HG03378 (cell line): Measurements from ENCODE around the gene PIEZO1.

Experiments used
- ATAC-seq: cut with Tn5 transposase; IDR thresholded peaks from one replicate; pipeline ENCODE4 v1.9.1; 2021; ENCODE audit warnings: mild to moderate bottlenecking, moderate library complexity; ENCODE audit not compliant: unreplicated experiment

PIEZO1 gene

GRCh38 chr16:88754912-88755744 lies 29.9 kb downstream of the PIEZO1 start:
- no peak for ATAC-seq

- no peak for ATAC-seq
Observed at GRCh38 chr16:88754109-88754911, 30.7 kb downstream of the PIEZO1 start.

DNA sequence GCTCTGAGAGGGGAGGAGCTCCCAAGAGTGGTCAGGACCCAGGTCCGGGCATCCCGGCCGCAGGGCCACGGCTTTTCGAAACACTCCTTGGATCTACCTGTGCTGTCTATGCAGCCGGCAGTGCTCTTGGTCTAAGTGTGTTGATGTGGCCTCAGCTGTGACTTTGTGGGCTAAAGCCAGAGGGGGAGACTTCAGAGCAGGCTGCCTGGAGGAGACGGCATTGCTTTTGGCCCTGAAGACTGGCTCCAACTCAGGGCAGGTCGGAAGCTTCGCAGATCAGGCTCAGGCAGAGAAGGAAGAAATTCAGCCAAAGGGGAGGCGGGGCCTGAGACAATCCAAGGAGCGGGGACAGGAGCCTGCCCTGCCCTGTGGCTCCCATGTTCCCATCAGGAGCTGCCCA lies 31.4 kb downstream of the PIEZO1 start:
- no peak for ATAC-seq

DNA sequence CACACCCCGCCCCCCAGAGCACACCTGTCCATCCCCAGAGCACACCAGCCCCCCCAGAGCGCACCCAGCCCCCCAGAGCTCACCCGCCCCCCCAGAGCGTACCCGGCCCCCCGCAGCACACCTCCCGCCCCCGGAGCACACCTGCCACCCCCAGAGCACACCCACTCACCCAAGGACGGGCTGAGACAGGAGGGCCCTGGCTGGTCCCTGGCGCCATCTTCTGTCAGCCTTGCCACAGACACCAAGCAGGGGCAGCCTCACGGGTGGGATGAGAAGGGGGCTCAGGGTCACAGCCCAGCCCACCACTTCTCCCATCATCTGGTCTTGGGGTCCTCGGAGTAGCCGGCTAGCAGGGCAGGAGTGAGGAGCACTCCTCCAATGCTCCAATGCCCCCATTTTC lies 31.8 kb downstream of the PIEZO1 start:
- no peak for ATAC-seq

DNA sequence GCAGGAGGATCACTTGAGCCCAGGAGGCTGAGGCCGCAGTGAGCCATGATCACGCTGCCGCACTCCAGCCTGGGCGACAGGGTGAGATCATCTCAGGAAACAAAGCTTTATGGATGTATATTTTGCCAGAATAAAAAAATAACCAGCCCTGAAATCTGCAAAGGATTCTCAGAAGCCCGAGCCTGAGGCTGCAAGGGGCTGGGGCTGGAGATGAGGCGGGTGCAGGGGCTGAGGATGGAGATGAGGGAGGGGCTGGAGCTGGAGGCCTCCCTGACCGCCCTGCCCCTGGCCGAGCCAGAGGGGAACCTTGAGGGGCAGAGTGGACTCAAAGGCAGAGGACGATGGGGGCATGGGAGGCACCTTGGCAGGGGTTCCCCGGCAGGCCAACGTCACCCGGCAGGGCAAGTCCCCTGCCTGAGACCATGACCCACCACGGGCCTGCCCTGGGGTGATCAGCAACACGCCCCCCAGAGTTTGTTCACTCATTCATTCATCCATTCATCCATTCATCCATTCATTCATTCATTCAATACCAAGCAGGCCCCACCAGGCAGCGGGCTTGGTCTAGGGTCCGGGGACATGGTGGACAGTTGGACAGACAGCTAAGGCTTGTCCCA lies 32.5 kb downstream of the PIEZO1 start:
- ATAC-seq: no peak

- ATAC-seq: no peak
Observed at GRCh38 chr16:88750854-88751253, 34.2 kb downstream of the PIEZO1 start.

- no peak for ATAC-seq
Observed at GRCh38 chr16:88749358-88749757, 35.7 kb downstream of the PIEZO1 start.

- no peak for ATAC-seq
Observed at GRCh38 chr16:88748364-88748763, 36.7 kb downstream of the PIEZO1 start.

DNA sequence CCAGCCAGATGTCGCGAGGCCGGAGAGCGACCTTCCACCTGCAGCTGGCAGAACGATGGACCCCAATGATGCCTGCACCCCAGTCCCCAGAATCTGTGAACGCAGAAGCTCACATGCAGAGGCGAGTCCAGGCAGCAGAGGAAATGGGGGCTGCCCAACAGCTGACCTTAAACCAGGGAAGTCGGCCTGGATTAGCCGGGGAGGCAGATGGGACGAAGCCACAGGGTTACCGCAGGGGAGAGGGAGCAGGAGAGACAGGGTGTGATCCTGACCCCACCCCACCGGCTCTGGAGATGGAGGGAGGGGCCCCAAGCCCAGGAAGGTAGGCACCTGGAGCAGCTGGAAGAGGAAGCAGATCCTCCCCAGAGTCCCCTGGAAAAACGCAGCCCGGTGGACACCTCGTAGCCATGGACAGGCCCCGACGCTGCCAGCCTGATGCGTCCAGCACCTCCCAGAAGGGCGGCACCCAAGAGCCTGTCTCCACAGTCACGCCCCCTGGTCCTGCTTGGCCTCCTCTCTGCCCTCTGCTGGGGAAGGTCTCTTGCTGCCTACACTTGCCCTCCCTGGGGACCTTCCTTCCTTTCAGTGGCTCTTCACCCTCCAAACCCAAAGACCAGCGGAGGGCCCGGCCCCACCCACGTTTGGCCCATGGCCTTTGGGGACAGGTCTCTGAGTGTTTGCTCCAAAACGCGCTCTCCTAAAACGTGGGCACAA lies 37.3 kb downstream of the PIEZO1 start:
- no peak for ATAC-seq

DNA sequence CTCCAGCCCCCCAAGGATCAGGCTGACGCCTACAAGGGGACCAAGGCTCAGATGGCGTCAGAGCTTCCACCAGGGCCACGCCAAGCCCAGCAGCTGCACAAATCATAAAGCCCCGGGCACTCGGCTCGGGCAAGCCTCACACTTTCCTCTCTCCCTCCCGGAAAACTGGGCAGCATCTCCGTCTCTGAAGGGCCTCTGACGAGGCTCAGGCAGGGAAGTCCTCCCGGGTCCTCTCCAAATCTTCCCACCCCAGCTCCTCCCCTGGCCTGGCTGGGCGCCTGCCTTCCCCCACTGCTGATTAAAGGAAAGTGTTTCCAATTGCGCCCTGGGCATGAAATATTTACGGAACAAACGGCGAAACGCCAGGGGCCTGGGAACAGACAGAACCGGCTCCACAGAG lies 38.5 kb downstream of the PIEZO1 start:
- ATAC-seq: no peak

DNA sequence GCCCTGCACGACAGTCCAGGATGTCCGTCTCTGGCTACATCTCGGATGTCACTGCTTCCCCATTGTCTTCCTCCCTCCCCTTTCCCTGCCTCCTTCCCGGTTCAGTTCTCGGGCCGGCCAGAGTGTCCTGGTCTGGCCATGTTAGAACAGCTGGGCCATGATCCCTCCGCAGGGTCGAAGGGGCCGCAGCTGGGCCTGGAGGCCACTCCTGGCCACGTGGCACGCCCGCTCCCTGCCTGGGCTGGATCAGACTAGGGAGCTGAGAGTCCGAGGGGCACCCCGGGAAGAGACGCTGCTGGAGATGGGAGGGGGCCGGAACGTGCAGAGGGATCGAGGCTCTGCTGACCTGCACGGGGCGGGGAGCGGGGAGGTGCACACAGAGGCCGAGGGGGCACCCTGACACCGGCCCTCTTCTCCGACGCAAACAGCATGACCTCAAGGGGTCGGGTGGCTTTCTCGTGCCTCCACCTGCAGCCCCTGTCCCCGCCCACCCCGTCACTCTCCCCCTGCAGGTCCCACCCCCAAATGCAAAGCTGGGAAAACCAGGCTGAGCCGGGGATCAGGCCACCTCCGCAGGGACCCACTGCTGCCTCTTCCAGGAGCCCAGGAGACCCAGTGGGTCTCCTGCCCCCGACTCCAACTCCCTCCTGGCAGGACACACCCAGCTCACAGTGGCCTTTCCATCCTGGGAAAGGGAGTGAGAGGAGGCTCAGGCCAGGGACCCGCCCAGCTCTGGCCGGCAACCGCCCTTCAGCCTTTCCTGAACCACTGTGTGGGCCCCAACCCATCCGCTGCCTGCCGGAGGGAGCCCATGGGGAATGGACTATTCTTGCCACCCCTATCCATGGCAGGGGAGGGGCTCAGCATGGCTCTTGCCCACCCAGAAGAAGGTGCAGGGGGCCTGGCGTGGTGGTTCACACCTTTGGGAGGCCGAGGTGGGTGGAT lies 40.2 kb downstream of the PIEZO1 start:
- ATAC-seq: no peak

DNA sequence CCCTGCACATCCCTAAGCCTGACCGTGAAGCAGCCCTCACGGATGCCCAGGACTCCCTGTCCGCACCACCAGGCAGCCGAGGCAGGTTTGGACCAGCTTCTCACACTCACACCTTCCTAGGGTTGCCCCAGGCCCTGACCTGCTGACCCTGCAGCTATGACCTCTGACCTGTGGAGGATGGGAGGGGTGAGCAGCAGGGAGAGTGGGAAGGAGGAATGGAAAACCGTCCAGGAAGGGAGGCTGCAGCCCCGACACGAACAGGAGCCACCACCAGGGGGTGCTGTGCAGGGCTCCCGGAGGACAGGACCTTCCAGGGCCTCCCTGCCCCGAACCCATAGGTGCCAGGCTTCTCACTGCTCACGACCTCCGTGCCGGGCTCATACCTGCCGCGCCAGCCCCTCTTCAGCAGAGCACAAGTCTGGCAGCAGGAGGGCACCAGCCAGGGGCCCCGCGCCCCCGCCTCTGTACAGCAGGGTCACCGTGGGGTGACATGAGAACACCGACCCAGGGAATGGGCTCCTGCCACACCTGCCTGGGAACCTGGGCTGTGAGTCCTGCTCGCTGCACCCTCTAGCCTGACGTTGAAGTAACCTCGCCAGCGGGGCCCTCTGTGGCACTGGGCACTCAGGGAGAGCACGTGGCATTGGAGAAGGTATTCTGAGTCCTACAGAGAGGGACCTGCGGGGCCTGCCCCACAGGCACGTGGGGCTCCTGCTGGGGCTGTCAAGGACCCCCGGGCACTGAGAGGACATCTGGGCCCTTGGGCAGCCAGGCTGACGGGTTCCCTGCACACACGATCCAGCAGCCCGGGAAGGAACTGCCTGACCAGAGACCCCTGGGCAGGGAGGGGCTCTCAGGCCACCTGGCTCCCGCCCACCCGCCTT lies 41.1 kb downstream of the PIEZO1 start:
- ATAC-seq: no peak

DNA sequence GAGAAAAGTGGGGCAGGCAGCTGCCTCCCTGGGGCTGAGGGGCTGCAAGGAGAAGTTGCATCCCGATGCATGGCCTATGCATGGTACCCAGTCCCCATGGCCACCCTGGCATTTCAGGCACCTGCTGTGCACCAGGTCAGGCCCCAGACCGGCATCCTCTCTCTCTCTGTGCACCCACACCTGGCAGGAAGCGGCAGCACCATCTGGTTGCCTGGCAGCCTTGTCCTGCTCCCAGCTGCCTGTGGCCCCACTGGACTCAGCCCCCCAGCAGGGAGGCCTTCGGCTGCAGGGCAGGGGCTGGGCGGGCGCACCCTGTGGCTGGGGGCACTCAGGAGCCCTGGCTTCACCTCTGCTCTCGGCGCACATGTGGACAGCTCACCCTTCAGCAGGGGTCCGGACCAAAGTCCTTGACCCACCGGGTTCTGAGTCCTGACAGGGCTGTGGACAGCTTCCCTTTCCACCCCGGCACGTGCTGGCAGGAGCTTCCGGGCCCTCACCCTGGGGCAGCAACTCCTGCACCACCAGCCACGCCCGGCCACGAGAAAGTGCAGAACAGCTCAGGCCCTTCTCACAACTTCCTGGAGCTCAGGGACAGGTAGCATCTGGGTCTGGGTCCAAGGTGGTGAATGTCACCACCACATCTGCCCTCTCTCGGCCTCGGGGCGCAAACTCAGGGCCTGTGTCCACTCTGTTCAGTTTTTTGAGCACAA lies 42.0 kb downstream of the PIEZO1 start:
- ATAC-seq: no peak

DNA sequence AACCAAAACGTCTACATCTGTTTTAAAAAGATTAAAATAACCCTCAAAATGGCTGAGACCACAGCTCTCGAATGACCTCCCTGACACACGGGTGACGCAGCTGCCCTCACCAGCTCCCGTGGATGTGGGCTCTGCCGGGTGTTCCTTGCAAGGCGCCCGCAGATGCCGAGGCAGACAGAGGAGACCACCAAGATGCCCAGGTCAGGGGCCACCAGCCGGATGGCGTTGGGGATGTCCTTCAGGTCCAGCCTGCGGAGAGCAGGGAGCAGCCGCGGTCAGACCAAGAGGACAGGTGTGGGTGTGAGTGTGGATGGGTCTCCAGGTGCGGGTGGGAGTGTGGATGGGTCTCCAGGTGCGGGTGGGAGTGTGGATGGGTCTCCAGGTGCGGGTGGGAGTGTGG lies 43.7 kb downstream of the PIEZO1 start:
- ATAC-seq: no peak

GRCh38 chr16:88740727-88741055 lies 44.3 kb downstream of the PIEZO1 start:
- no peak for ATAC-seq

- ATAC-seq: no peak
Observed at GRCh38 chr16:88739977-88740726, 44.9 kb downstream of the PIEZO1 start.

GRCh38 chr16:88739139-88739976 lies 45.7 kb downstream of the PIEZO1 start:
- no peak for ATAC-seq
